Uterus (tissue), 4 donors: ENCODE results near the gene UBE2D2. TPM values are rescaled to one million over a fixed set of nuclear protein-coding genes. Genes with fewer than 3 reads are reported as not detected.
A peak's percentile ranks its signal among the peaks of the same experiment; 100 is the strongest.

Experiments used
- DNase-seq, 2 donors: peaks; one replicate each; pipeline ENCODE4 v3.0.0-alpha.2; 2019 to 2020
- H3K27ac ChIP-seq, 2 donors: fragments of 200-600 bp; sonication (generic); 1 replicate in 1 of 2; 2 replicates in 1 of 2; pipeline ENCODE4 v1.5.1; 2016 to 2018
- H3K27me3 ChIP-seq, 2 donors: fragments of 200-600 bp; sonication (generic); one replicate each; pipeline ENCODE4 v1.5.1; 2018 to 2019; ENCODE audit warnings: control low read depth in 1 of 2
- H3K36me3 ChIP-seq, 2 donors: fragments of 200-600 bp; sonication (generic); one replicate each; pipeline ENCODE4 v1.5.1; 2019; ENCODE audit warnings: control low read depth in 1 of 2
- H3K4me1 ChIP-seq, 2 donors: fragments of 200-600 bp; sonication (generic); one replicate each; pipeline ENCODE4 v1.5.1; 2018 to 2019; ENCODE audit warnings: control low read depth in 1 of 2
- H3K4me3 ChIP-seq, 2 donors: fragments of 200-600 bp; sonication (generic); 1 replicate in 1 of 2; 2 replicates in 1 of 2; pipeline ENCODE4 v1.5.1; 2018 to 2019; ENCODE audit warnings: mild to moderate bottlenecking in 1 of 2
- H3K9me3 ChIP-seq, 2 donors: fragments of 200-600 bp; sonication (generic); one replicate each; pipeline ENCODE4 v1.5.1; 2019; ENCODE audit warnings: control low read depth in 1 of 2
- CTCF ChIP-seq, 4 experiments: fragments of 200-600 bp in 2 of 4; fragments of 450-650 bp in 2 of 4; sonication (generic) in 2 of 4; IDR thresholded peaks; one replicate each; pipeline ENCODE4 v1.5.1; 2016 to 2019; ENCODE audit warnings: antibody characterized with exemption in 4 of 4, mild to moderate bottlenecking in 2 of 4, moderate library complexity in 1 of 4
- POLR2A ChIP-seq, 2 donors: fragments of 450-650 bp; IDR thresholded peaks; one replicate each; pipeline ENCODE4 v1.6.1; 2016; ENCODE audit warnings: antibody characterized with exemption in 2 of 2, mild to moderate bottlenecking in 1 of 2, moderate library complexity in 1 of 2
- intact Hi-C: fragments of 100-400 bp; cut with DNase I; formaldehyde crosslinking; loops from one replicate; pipeline ENCODE4 v1.15.1; 2023; ENCODE audit warnings: low total_unique reads
- small RNA-seq: library from RNA; depleted of rRNA; stranded (forward); fragments of <200 nt; gene quantifications from one replicate; pipeline ENCODE3, GENCODE V24; 2016
- total RNA-seq, 4 donors: library from RNA; depleted of rRNA in 3 of 4; stranded (reverse); fragments of >200 nt in 3 of 4; gene quantifications; one replicate each; pipeline versions ENCODE4 v1.1.0 to v1.2.4, GENCODE V29; 2014 to 2023
- donor health status: DM: yes; HTN: yes; CAD: no.

The UBE2D2 gene
- total RNA-seq, 4 donors from 2014 or later = 34.1 to 153 (median 76.3) TPM

GRCh38 chr5:139676951-139677735 is 116.0 kb downstream of the UBE2D2 start:
- Histone ChIP-seq H3K4me3 (no peak overlapping the region), H3K36me3 (no peaks in the 10 kb centered on the region), H3K9me3 (no peaks in the 10 kb centered on the region), H3K4me1 (peaks cover 0 to 7% of the 10 kb centered on the region in 2 donors), H3K27me3 (no peaks in the 10 kb centered on the region), H3K27ac (peak overlapping the region in 1 of 2 donors; percentile 19)
- TF ChIP-seq CTCF (IDR thresholded peaks at IDR 0.05) = no peak
- TF ChIP-seq POLR2A (IDR thresholded peaks at IDR 0.05) = no peak
- intact Hi-C loops = no loop called here
- no peak for DNase-seq

Small RNA genes within 50 kb of the gene (small RNA-seq; reads per million reads assigned to genes)
- not detected for gene RF00019

Other genes with a start within 250 kb of the UBE2D2 start
- 100 to 1,000 TPM in 1 of 4 donors, 10 to 100 TPM in 3; 43.5 to 144 (median 87.7) TPM for gene PAIP2, start 219.5 kb upstream of the UBE2D2 start, total RNA-seq
- gene SLC23A1, start 178.0 kb upstream of the UBE2D2 start, total RNA-seq = 1 to 10 TPM in 2 of 4 donors, under 1 TPM in 1, not detected in 1; 0.30 to 5.5 (median 1.0) TPM
- gene MZB1, start 171.4 kb upstream of the UBE2D2 start, total RNA-seq = 1 to 10 TPM in 2 of 4 donors, not detected in 2; 1.3 to 5.6 TPM
- 1 to 10 TPM in 3 of 4 donors, not detected in 1; 1.5 to 8.3 (median 1.7) TPM for gene PROB1, start 166.2 kb upstream of the UBE2D2 start, total RNA-seq
- 1 to 10 TPM in 2 of 4 donors, not detected in 2; 2.4 to 3.4 TPM for gene SPATA24, start 157.2 kb upstream of the UBE2D2 start, total RNA-seq
- 10 to 100 TPM in 2 of 4 donors, 1 to 10 TPM in 2; 3.1 to 21.6 (median 12.6) TPM for gene DNAJC18, start 121.8 kb upstream of the UBE2D2 start, total RNA-seq
- 10 to 100 TPM; 19.2 to 68.9 (median 42.0) TPM for gene ECSCR, start 98.6 kb upstream of the UBE2D2 start, total RNA-seq
- not detected for gene SMIM33, start 90.3 kb upstream of the UBE2D2 start, total RNA-seq
- gene STING1, start 78.6 kb upstream of the UBE2D2 start, total RNA-seq = 10 to 100 TPM; 16.9 to 90.1 (median 48.5) TPM
- gene CXXC5, start 87.0 kb downstream of the UBE2D2 start, total RNA-seq = 10 to 100 TPM in 3 of 4 donors, 1 to 10 TPM in 1; 3.3 to 51.3 (median 35.0) TPM
- gene PSD2, start 234.5 kb downstream of the UBE2D2 start, total RNA-seq = under 1 TPM in 2 of 4 donors, not detected in 2; 0.30 to 0.76 TPM